IPS DF 4.7 (cell line): Measurements from ENCODE around the gene JMJD1C.

Experiments used
- DNase-seq: peaks from one replicate; pipeline ENCODE4 v3.0.0-alpha.2; 2013; ENCODE audit warnings: low spot score; ENCODE audit errors: extremely low read depth

Gene JMJD1C

DNA sequence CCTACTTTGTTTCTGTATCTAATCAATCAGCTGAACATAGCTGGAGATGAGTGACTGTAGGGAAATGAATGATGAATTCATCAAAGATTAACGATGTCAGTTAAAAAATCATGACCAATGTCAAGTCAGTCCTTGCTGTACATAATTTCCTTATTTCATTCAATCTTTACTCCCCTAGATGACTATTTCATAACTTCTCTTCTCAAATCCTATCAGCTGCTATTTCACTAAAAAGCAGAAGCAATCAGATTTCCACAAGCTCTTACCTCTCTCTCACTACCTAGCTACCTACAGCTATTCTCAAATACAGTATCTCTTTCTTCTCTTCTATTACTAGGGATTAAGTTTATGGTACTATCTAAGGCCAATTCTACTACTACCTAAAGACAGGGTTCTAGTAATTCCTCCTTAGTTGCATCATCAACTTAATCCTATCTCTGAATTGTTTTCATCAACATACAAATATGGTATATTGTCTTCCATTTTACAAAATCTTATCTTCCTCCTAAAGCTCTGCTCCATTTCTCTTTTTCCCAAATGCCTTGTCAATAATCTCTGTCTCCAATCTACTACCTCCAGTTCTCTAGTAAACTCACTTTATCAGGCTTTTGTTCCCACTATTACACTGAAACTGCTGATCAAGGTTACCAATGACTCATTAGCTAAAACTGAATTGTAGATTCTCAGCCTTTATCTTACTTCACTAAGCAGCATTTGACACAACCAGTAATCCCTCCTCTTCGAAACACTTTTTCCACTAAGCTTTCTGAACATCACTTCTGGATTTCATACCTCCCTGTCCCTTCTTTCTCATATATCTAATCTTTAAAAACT, 28.4 kb downstream of the JMJD1C start:
- no peak for DNase-seq

DNA sequence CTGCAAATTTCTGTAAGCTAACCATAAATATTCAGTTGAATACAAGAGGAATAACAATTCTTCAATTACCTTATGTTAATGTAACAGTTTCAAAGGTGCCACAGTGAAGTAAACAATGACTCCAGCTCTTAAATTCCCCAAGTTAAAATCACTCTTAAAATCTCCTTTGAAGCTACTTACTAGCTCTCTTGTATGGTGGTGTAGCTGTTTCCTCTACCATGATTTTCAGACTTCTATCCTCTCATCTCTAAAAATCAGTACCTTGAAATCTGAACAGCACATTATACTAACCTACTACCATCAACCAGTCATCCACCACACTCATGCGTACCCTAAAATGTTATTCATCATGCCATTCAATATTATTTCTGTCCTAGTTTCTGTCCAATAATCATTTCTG, 29.6 kb downstream of the JMJD1C start:
- DNase-seq = no peak

DNA sequence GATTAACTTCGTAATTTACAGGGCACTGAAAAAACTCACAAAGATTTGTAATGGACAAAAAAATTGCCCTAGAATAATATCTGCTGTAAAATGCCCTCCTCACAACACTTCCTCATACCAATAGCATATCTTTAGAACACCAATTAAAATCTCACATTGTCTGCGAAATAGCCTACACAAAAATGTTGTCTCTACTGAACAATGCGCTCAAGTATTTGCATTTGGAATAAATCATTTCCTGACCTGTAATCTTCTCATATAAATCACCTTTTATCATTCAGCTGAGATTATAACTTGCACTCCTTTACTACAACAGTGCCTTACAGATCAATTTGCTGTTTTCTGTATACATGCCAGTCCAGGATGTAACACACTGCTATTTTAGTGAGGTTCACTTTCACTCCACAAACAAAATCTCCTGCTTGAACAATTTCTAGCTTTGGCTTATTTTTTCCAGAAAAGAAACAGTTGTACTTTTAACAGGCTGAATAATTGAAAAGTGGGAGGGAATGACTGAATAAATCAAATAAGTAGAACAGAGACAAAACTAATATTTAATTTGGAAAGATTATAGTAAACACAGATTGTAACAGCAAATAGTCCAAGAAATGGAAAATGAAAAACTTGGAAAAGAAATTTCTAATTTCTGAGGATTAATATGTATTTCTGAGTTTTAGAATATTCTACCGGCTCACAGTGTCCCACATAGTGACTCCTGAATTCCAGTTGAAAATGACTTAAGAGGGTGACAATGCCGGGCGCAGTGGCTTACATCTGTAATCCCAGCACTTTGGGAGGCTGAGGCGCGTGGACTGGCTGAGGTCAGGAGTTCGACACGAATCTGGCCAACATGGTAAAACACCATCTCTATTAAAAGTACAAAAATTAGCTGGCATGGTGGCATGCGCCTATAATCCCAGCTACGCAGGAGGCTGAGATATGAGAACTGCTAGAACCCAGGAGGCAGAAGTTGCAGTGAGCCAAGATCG, 30.6 kb downstream of the JMJD1C start:
- DNase-seq = no peak

DNA sequence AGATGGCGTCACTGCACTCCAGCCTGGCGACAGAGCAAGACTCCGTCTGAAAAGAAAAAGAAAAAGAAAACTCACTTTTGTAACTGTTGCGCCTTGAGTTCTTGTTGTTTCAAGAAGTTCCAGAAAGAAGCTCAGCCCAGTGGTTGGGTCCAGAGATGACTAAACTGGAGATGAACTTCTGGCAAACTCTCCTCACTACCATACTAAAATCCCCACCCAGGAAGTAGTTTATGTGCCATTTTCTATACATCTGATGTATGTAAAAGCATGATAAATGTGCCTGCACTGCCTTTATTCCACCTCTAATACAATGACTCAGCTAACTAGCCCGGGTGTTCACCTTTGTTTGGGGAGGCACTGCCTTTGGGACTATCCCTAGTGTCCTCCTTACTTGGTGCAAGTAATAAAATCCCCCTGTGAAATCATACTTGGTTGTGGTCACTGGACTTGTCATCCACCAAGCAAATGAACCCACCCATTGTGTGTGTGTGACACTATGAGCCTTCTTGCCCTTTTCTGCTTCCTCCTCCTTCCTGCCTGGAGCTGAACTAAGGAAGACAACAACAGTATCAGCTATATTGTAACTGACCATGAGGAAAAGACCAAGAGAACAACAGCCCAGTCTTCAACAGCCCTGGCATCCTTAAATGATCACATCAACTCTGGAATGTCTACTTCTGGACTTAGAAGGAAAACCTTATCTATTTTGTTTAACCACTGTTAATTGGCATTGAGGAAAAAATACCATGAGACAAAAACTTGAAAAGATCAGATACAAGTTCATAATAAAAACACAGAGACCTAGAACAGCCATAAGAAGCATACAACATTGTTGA, 33.6 kb downstream of the JMJD1C start:
- no peak for DNase-seq

DNA sequence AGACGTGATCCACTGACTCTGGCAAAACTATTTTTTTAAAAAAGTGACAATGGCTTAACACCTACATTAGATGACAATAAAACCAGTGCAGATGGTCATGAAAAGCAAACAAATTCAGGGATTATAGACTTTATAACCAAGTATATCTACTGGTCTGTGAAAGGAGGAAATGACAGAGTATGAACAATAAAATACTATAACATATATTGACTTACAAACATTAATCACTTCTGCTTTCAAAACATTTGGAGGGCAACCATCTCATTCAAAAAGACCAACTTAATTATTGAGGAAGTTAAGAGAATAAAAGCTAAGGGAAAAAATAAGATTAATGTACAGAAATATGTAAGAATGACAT, 34.8 kb downstream of the JMJD1C start:
- no peak for DNase-seq

DNA sequence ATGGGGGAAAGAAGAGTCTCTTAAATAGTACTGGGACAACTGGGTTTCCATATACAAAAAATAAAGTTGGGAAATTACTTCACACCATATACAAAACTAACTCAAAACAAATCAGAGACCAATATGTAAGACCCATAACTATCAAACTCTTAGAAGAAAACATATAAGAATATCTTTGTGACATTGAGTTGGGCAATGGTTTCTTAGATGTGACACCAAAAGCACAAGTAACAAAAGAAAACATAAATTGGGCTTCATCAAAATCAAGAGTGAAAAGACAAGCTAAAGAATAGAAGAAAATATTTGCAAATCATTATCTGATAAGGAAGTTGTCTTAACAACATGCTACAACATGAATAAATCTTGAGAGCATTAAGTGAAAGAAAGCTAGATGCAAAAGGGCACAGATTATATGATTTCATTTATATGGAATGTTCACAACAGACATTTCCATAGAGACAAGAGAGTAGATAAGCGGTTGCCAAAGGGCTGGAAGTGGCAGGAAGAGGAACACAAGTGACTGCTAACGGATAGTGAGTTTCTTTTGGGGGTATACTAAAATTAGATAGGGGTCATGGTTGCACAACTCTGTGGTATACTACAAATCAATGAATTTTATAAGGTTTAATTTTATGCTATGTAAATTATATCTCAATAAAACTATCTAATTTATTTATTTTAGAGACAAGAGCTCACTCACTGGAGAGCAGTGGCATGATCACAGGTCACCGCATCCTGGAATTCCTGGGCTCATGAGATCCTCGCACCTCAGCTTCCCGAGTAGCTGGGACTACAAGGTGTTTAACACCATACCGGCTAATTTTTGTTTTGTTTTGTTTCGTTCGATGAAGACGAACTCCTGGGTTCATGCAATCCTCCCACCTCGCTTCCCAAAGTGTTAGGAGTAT, 35.4 kb downstream of the JMJD1C start:
- no peak for DNase-seq

DNA sequence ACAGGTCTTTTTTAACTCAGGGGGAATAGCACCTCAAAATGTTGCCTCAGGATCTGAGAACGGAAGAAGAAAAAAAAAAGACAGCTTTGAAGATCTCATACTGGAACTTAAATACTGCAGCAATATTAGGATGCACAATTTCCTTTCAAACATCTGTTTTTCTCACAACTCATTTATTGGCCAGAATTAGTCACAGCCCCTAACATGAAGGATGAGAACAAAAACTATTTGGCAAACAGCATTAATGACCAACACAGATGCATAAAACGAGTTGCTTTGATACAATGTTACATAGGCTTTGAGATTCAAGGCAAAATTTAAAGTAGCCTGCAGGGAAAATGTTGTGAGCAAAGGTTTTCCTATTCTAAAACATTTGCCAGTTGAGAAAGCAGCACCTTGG, 36.5 kb downstream of the JMJD1C start:
- DNase-seq = no peak

DNA sequence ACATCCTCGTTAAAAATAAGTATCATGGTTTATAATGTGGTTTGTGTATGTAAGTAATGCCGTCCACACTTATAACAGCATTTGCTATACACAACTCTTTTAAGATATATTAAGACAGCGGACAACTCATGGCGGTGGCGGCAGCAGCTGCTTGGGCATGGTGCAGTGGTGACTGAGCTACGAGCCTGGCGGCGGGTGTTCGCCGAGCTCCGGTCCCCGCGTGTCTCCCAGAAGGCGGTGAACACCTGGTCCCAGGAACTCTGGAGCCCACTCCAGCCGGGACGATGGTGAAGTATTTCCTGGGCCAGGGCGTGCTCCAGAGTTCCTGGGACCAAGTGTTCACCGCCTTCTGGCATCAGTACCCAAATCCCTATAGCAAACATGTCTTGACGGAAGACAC, 38.8 kb downstream of the JMJD1C start:
- no peak for DNase-seq

DNA sequence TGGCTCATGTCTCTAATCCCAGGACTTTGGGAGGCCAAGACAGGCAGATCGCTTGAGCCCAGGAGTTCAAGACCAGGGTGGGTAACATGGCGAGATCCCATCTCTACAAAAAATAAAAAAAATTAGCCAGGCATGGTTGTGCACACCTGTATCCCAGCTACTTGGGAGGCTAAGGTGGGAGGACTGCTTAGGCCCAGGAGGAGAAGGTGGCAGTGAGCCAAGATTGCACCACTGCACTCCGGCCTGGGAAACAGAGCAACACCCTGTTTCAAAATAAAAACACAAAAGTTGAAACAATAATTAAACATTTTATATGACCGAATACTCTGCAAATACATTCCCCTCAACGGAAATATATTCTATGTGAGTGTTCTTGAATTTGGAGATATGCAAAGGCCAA, 40.3 kb downstream of the JMJD1C start:
- DNase-seq = no peak

DNA sequence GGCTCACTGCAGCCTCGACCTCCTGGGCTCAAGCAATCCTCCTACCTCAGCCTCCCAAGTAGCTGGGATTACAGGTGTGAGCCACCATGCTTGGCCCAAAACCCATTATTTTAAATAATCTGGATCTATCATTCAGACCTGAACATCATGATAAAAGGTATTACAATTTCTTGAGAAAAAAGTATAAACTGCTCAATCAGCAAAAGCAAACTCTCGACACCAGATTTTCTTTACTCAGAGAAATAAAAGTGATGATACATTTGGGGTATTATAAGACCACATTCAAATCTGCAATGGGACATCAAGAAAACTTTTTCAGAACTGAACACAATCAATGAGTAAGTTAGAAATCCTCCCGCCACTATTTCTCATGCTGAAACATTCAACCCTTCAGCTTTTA, 41.2 kb downstream of the JMJD1C start:
- DNase-seq = no peak

DNA sequence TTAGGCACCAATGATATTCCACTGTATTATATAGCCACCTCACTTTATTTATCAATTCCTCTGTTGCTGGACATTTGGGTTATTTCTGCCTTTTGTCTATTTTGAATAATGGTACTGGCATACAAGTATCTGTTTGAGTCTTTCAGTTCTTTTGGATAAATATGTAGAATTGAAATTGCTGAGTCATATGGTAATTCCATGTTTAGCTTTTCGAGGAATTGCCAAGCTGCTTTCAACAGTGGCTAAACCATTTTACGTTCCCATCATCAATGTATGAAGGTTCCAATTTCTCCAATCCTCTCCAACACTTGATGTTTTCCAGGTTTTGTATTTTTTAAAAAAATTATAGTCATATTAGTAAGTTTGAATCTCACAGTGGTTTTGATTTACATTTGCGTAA, 42.3 kb downstream of the JMJD1C start:
- no peak for DNase-seq

DNA sequence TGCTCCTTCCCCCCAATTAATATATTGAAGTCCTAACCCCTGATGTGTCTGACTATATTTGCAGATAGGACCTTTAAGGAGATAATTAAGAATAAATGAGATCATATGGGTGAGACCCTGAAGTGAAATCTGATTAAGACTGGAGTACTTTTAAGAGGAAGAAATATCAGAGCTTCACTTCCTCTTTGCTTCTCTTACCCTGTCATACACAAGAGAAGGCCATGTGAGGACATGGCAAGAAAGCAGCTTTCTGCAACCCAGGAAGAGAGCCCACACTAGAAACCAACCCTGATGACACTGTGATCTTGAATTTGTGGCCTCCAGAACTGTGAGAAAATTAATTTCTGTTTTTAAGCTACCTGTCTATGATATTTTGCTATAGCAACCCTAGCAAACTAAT, 44.2 kb downstream of the JMJD1C start:
- DNase-seq = no peak

DNA sequence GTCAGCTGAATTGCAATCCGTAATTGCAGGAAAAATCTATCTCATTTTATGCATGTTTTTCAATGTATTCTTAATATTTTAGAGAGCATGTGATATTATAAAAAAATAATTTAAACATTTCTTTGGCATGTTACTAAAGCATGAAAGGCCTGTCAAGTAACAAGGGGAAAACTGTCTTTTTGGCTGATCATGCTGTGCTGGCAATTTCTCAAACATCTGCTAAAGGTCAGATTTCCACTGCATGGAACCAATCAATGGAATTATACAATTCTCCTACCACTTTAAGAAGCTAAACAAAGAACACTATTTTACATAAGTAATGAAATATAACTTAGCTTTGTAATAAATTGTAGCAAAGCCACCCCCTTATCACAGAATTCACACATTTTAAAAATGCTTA, 49.4 kb downstream of the JMJD1C start:
- DNase-seq = no peak

DNA sequence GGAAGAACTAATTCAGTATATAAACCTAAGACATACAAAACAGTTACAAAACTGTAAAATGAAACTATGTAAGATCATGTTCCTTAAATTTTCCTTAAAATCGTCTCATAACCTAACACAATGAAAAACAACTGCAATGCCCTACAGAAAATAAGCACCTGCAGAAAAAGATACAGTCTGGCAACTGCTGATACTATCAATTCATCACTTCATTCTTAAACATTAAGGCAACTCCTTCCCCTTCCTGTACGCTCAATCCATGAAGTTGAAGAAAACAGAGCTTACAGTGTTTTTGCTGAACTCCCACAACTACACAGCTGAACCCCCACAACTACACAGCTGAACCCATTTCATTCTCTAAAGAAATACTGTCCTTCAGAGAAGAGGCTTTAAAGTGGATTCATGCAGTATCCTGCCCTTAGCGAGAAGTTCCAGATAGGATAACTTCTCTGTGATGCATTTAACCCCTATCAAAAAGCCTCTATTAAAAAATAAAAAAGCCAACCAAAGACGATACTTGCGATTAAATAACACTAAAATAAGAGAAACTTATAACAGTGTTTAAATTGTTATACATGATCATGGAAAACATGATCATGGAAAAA, 50.0 kb downstream of the JMJD1C start:
- DNase-seq = no peak

DNA sequence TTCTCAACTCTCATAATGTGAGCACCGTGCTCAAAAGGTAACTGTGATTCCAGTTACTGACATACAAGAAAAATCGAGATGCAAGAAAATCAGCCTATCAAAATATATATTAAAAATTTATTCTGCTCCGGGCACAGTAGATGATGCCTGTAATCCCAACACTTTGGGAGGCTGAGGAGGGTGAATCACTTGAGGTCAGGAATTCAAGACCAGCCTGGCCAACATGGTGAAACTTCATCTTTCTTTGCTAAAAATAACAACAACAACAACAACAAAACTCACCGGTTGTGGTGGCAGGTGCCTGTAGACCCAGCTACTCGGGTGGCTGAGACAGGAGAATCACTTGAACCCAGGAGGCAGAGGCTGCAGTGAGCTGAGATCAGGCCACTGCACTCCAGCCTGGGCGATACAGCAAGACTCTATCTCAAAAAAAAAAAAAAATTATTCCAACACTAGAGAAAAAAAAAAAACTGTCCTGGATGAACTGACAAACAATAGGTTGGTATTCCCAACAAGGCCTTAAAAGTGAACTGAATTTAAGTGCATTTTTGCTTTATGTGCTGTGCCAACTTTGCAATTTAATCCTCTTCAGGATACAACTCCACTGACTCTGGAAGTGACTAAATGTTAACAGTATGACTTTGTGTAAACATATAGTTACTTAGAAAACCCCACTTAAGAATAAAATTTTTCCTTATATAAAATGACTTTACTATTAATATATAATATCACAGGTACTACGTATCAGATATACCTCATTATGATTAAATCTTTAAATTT, 51.1 kb downstream of the JMJD1C start:
- no peak for DNase-seq

DNA sequence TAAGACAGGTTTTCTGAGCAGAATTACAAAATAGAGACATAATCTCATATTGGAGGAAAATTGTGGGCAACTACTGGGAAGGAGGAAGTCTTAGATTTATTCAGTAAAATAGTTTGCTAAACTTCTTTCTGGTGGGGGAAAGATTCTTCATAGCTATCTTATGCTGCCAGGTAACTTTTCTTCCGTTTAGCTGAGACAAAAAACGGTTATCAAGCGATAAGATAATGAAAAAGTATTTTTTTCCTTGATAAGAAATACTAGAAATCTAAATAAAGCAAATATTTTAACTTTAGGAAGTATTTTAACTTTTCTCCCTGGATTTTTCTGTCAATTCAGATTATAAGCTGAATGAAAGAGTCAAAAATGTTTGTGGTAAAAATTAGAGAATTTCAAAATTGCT, 52.3 kb downstream of the JMJD1C start:
- DNase-seq = no peak

DNA sequence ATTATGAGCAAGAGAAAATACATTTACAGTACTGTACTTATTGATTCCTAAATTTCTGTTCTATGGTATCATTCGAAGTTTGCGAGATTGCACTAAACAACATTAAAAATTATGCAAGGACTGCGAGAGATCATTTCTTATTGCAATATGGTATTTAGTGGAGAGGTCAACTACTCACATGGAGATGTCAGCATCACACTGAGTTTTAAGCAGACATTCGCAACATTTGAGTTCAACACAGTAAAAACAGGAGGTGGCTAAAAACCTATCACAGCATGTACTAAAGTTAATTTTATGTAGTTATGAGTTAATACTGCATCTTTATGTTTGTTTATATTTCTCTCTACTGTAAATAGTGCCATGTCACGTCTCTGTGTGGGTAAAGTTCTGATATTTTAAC, 53.5 kb downstream of the JMJD1C start:
- no peak for DNase-seq

DNA sequence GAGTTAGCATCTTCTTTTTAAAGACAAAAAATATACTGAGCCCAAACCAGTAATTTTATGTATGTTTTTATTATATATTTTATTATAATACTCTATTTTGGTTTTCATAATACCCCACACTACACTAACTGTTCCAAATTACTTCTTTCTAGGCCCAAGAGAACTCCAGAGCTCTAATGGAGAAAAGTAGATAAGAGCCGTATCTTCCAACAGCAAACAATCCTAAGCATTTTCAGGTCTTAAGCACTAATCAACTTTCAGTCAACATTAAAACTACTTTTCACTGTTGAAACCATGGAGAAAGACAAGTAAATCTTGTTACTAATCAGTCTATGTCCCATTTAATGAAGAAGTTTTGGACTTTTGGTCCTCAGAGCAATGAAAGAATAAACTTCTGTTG, 55.1 kb downstream of the JMJD1C start:
- no peak for DNase-seq

DNA sequence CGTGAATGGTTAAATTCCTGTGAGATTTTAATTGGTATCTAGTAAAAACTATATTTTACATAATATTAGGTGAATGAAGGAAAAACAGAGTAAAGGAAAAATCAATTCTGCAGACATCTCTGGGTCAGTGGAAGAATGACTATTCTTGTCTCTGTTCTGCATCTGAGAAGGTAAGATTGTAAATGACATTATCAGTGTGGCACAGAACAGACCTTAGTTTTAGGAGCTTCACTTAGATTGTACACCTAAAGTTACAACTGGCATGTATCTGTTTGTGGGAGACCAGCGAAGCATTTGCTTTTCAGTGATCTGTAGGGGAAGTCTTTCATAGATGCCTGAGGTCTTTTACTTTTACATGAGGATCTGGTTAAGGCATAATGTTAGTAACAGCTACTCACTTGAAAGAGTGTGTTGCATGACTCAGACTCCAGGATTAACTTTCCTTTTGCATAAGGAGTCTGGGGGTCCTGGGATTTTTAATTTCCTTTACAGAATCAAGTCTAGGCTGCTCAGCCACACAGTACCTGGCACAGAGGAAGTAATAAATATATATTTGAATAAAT, 56.2 kb downstream of the JMJD1C start:
- DNase-seq = no peak
